HCT116 (cell line): Measurements from ENCODE around the gene SMIM3. TPM values are rescaled to one million over a fixed set of nuclear protein-coding genes. Genes with fewer than 3 reads are reported as not detected.

Experiments
- ATAC-seq: fragments of 200-7000 bp; cut with Tn5 transposase; 2 replicates; pipeline ENCODE4 v1.9.1; 2020; ENCODE audit warnings: mild to moderate bottlenecking, moderate library complexity
- BruUV-seq: library from RNA; stranded (reverse); fragments of 400-500 nt; replicated peaks from 2 replicates; lab custom pipeline; 2021; lab: Mats Ljungman, UMichigan
- CTCF ChIA-PET: fragments of 300-600 bp; sonication (Branson Sonifier 250); formaldehyde crosslinking; loops from one replicate; lab custom pipeline; 2021; ENCODE audit warnings: antibody characterized with exemption; lab: Charles Lee
- POLR2A ChIA-PET: fragments of 300-600, 350-600 bp; sonication (Branson Sonifier 250); formaldehyde crosslinking; loops from one replicate; lab custom pipeline; 2021; ENCODE audit warnings: antibody characterized with exemption; lab: Charles Lee
- RAD21 ChIA-PET, 2 experiments: fragments of 300-600 bp; sonication (Branson Sonifier 250); formaldehyde crosslinking; loops; one replicate each; lab custom pipeline; 2023; ENCODE audit warnings: low total read pairs in 2 of 2; ENCODE audit not compliant: uncharacterized antibody in 2 of 2, unreplicated experiment in 2 of 2, low non-redundant PET in 1 of 2; lab: Charles Lee
- DNase-seq: peaks from one replicate; pipeline ENCODE4 v3.0.0-alpha.2; 2010; ENCODE audit warnings: low read depth, low spot score
- H2AFZ ChIP-seq: fragments of 200-600 bp; shearing (Covaris generic), sonication (generic); 2 replicates; pipeline ENCODE4 v1.6.1; 2017; ENCODE audit warnings: low read depth, mixed run types, mixed read lengths, antibody characterized with exemption, low read length; ENCODE audit not compliant: poor library complexity, severe bottlenecking
- H3K27ac ChIP-seq: 2 replicates; pipeline ENCODE4 v1.5.1; 2012; ENCODE audit warnings: low read depth, low read length
- H3K27me3 ChIP-seq: fragments of 200-600 bp; sonication (generic); 2 replicates; pipeline ENCODE4 v1.6.1; 2016; ENCODE audit warnings: mixed run types, low read length, mixed read lengths; ENCODE audit not compliant: insufficient read depth
- H3K36me3 ChIP-seq, 2 experiments: fragments of 200-500 bp in 1 of 2; fragments of 200-600 bp in 1 of 2; sonication (Bioruptor generic) in 1 of 2; sonication (generic) in 1 of 2; 2 replicates each; pipeline versions ENCODE4 v1.5.1 to v1.6.1; 2014 to 2016; ENCODE audit warnings: low read length in 2 of 2, inconsistent platforms in 1 of 2, mixed read lengths in 1 of 2, mixed run types in 1 of 2; ENCODE audit not compliant: insufficient read depth in 2 of 2, control insufficient read depth in 1 of 2
- H3K4me1 ChIP-seq, 2 experiments: fragments of 200-600 bp in 1 of 2; sonication (generic) in 1 of 2; 2 replicates each; pipeline versions ENCODE4 v1.5.1 to v1.6.1; 2012 to 2017; ENCODE audit warnings: low read length in 2 of 2, inconsistent platforms in 1 of 2, mild to moderate bottlenecking in 1 of 2, mixed read lengths in 1 of 2, mixed run types in 1 of 2, moderate library complexity in 1 of 2; ENCODE audit not compliant: insufficient read depth in 2 of 2, control insufficient read depth in 1 of 2
- H3K4me2 ChIP-seq: fragments of 200-600 bp; sonication (generic); 2 replicates; pipeline ENCODE4 v1.6.1; 2017; ENCODE audit warnings: mixed run types, low read length, mixed read lengths
- H3K4me3 ChIP-seq, 2 experiments: fragments of 200-600 bp in 1 of 2; sonication (generic) in 1 of 2; replicated peaks in 1 of 2; 2 replicates each; pipeline ENCODE4 v1.5.1; 2011 to 2016; ENCODE audit warnings: low read length in 2 of 2, control low read depth in 1 of 2, low read depth in 1 of 2, mild to moderate bottlenecking in 1 of 2, mixed read lengths in 1 of 2, mixed run types in 1 of 2
- H3K79me2 ChIP-seq: fragments of 200-600 bp; sonication (generic); 2 replicates; pipeline ENCODE4 v1.6.1; 2017; ENCODE audit warnings: mild to moderate bottlenecking, mixed run types, low read length, moderate library complexity, mixed read lengths; ENCODE audit not compliant: insufficient read depth
- H3K9ac ChIP-seq: fragments of 200-600 bp; sonication (generic); 2 replicates; pipeline ENCODE4 v1.6.1; 2016; ENCODE audit warnings: low read length, mixed read lengths
- H3K9me2 ChIP-seq: fragments of 200-600 bp; sonication (generic), shearing (Covaris generic); 2 replicates; pipeline ENCODE4 v1.6.1; 2017; ENCODE audit warnings: mixed run types, mild to moderate bottlenecking, moderate library complexity; ENCODE audit not compliant: insufficient read depth
- H3K9me3 ChIP-seq, 2 experiments: fragments of 200-500 bp in 1 of 2; fragments of 200-600 bp in 1 of 2; sonication (Bioruptor generic) in 1 of 2; sonication (generic) in 1 of 2; 2 replicates each; pipeline ENCODE4 v1.6.1; 2014 to 2017; ENCODE audit warnings: low read length in 2 of 2, mixed read lengths in 2 of 2, inconsistent platforms in 1 of 2, low read depth in 1 of 2, mild to moderate bottlenecking in 1 of 2, mixed run types in 1 of 2, moderate library complexity in 1 of 2; ENCODE audit not compliant: control insufficient read depth in 1 of 2, insufficient read depth in 1 of 2
- H4K20me1 ChIP-seq: fragments of 200-600 bp; sonication (generic), shearing (Covaris generic); 2 replicates; pipeline ENCODE4 v1.6.1; 2017; ENCODE audit warnings: mixed run types, mild to moderate bottlenecking, moderate library complexity; ENCODE audit not compliant: insufficient read depth
- CBX3 ChIP-seq: IDR thresholded peaks from 2 replicates; pipeline ENCODE4 v1.6.1; 2012; ENCODE audit warnings: low read depth
- CEBPB ChIP-seq: IDR thresholded peaks from 2 replicates; pipeline ENCODE4 v1.6.1; 2012; ENCODE audit warnings: low read depth
- EGR1 ChIP-seq: IDR thresholded peaks from 2 replicates; pipeline ENCODE4 v1.6.1; 2012; ENCODE audit warnings: low read depth
- ELF1 ChIP-seq: IDR thresholded peaks from 2 replicates; pipeline ENCODE4 v1.6.1; 2012; ENCODE audit warnings: low read depth, borderline replicate concordance
- EZH2 ChIP-seq: fragments of 200-600 bp; sonication (generic); IDR thresholded peaks from 2 replicates; pipeline ENCODE4 v1.6.1; 2017; ENCODE audit warnings: antibody characterized with exemption, mixed run types
- EZH2phosphoT487 ChIP-seq: fragments of 200-600 bp; IDR thresholded peaks from 2 replicates; pipeline ENCODE4 v1.6.1; 2018; ENCODE audit warnings: antibody characterized with exemption, borderline replicate concordance
- FOSL1 ChIP-seq: IDR thresholded peaks from 2 replicates; pipeline ENCODE4 v1.6.1; 2012; ENCODE audit warnings: low read depth
- JUND ChIP-seq: IDR thresholded peaks from 2 replicates; pipeline ENCODE4 v1.6.1; 2012
- MAX ChIP-seq: IDR thresholded peaks from 2 replicates; pipeline ENCODE4 v1.6.1; 2012
- RAD21 ChIP-seq: IDR thresholded peaks from 2 replicates; pipeline ENCODE4 v1.6.1; 2012; ENCODE audit warnings: low read depth, mild to moderate bottlenecking
- SIN3A ChIP-seq: IDR thresholded peaks from 2 replicates; pipeline ENCODE4 v1.6.1; 2012; ENCODE audit warnings: low read depth
- SRF ChIP-seq: IDR thresholded peaks from 2 replicates; pipeline ENCODE4 v1.6.1; 2012; ENCODE audit warnings: low read depth
- TCF7L2 ChIP-seq: IDR thresholded peaks from 2 replicates; pipeline ENCODE4 v1.7.0; 2011; ENCODE audit warnings: borderline replicate concordance, inconsistent platforms; ENCODE audit not compliant: insufficient read depth, insufficient read length; ENCODE audit errors: extremely low read depth
- YY1 ChIP-seq: IDR thresholded peaks from 2 replicates; pipeline ENCODE4 v1.6.1; 2011; ENCODE audit warnings: low read length, low read depth, moderate library complexity, mild to moderate bottlenecking; ENCODE audit not compliant: insufficient replicate concordance; ENCODE audit errors: extremely low read depth
- ZBTB33 ChIP-seq: IDR thresholded peaks from 2 replicates; pipeline ENCODE4 v1.6.1; 2011; ENCODE audit warnings: mild to moderate bottlenecking, low read length, moderate library complexity; ENCODE audit not compliant: insufficient replicate concordance; ENCODE audit errors: extremely low read depth
- ZFX ChIP-seq: fragments of 450-650 bp; IDR thresholded peaks from 2 replicates; pipeline ENCODE4 v1.6.1; 2017
- ZNF274 ChIP-seq: fragments of 200-500 bp; sonication (Bioruptor generic); IDR thresholded peaks from 2 replicates; pipeline ENCODE4 v1.6.1; 2014; ENCODE audit warnings: mild to moderate bottlenecking, low read depth, low read length, inconsistent platforms
- intact Hi-C: fragments of 100-400 bp; cut with micrococcal nuclease; formaldehyde crosslinking; loops from 2 replicates; pipeline ENCODE4 v1.10.0; 2022
- total RNA-seq: library from RNA; stranded (reverse); gene quantifications from one replicate; pipeline ENCODE4 v1.2.1, GENCODE V29; 2021; ENCODE audit not compliant: unreplicated experiment

SMIM3 gene
- total RNA-seq, 1 experiment from 2014 or later = 35.4 TPM

- TF ChIP-seq CBX3 (no peak), TCF7L2 (no peak)
These were observed 36.5 kb downstream of the SMIM3 start (continued) for GRCh38 chr5:150815010-150815409.

- RAD21 ChIA-PET = no interaction called here
- Histone ChIP-seq H3K27me3 (no peaks in the 10 kb centered on the region), H3K9me2 (0 out of 2 replicates have a peak, but pooled peaks cover 5% of the 10 kb centered on the region), H3K4me2 (no peak overlapping the region), H3K79me2 (no peaks in the 10 kb centered on the region), H3K36me3 (no peaks in the 10 kb centered on the region), H3K4me3 (no peak overlapping the region), H2AFZ (no peak overlapping the region), H3K9ac (no peak overlapping the region), H3K27ac (no peak overlapping the region), H4K20me1 (no peaks in the 10 kb centered on the region), H3K9me3 (no peaks in the 10 kb centered on the region), H3K4me1 (no peaks in the 10 kb centered on the region)
- DNase-seq (no peak), ATAC-seq (peak; percentile 47; the same call in 1 of the 2 replicates)
- POLR2A ChIA-PET = no interaction called here
- BruUV-seq = no TSS peak
- intact Hi-C loops = no loop called here
- CTCF ChIA-PET = no interaction called here
- TF ChIP-seq RAD21 = no peak
These were observed 38.4 kb downstream of the SMIM3 start for GRCh38 chr5:150816946-150817345.

- ChIA-PET CTCF (no interaction called here), POLR2A (no interaction called here), RAD21 (no interaction called here)
- H3K4me1 ChIP-seq = no peaks in the 10 kb centered on the region
- H3K79me2 ChIP-seq = no peaks in the 10 kb centered on the region
- H3K4me3 ChIP-seq = no peak overlapping the region
- no TSS peak for BruUV-seq
- no peaks in the 10 kb centered on the region for H3K36me3 ChIP-seq
- H3K9me3 ChIP-seq = no peaks in the 10 kb centered on the region
- no peak overlapping the region for H2AFZ ChIP-seq
- no peaks in the 10 kb centered on the region for H3K27me3 ChIP-seq
- H3K9me2 ChIP-seq = no peaks in the 10 kb centered on the region
- H3K9ac ChIP-seq = no peak overlapping the region
- intact Hi-C loops = no loop called here
- no peaks in the 10 kb centered on the region for H4K20me1 ChIP-seq
- DNase-seq (no peak), ATAC-seq (no peak)
- no peak overlapping the region for H3K27ac ChIP-seq
- TF ChIP-seq SIN3A = no peak
- no peak for TF ChIP-seq RAD21
- TF ChIP-seq ZFX = no peak
- TF ChIP-seq ZNF274 = no peak
- no peak for TF ChIP-seq JUND
- no peak for TF ChIP-seq EZH2phosphoT487
- TF ChIP-seq ZBTB33 = no peak
- no peak for TF ChIP-seq CEBPB
- TF ChIP-seq FOSL1 = no peak
- TF ChIP-seq EZH2 = no peak
- TF ChIP-seq MAX = no peak
- TF ChIP-seq ELF1 = no peak
- TF ChIP-seq SRF = no peak
- TF ChIP-seq YY1 = no peak
- TF ChIP-seq CBX3 = no peak
- TF ChIP-seq EGR1 = no peak
- no peak overlapping the region for H3K4me2 ChIP-seq
These were observed 51.2 kb downstream of the SMIM3 start for GRCh38 chr5:150829744-150830143.
